IMR-90 (cell line): ENCODE measurements around the gene JAKMIP3. TPM values are rescaled to one million over a fixed set of nuclear protein-coding genes. Genes with fewer than 3 reads are reported as not detected.

ENCODE experiments used
- ATAC-seq: fragments of 200-7000 bp; cut with Tn5 transposase; 2 replicates; pipeline ENCODE4 v1.9.1; 2020; ENCODE audit warnings: low read depth, mild to moderate bottlenecking, moderate library complexity
- BruUV-seq: library from RNA; stranded (reverse); fragments of 400-500 nt; replicated peaks from 2 replicates; lab custom pipeline; 2021; lab: Mats Ljungman, UMichigan
- CTCF ChIA-PET: fragments of 300-600 bp; formaldehyde crosslinking; extraction: SDS; loops from one replicate; lab custom pipeline; 2021; ENCODE audit warnings: antibody characterized with exemption; lab: Yijun Ruan, JAX
- POLR2A ChIA-PET: fragments of 300-600 bp; sonication (Branson Sonifier 250); formaldehyde crosslinking; loops from one replicate; lab custom pipeline; 2022; ENCODE audit warnings: antibody characterized with exemption; ENCODE audit not compliant: unreplicated experiment; lab: Charles Lee
- DNase-seq: peaks from one replicate; pipeline ENCODE4 v3.0.0; 2013
- H2AFZ ChIP-seq: replicated peaks from 2 replicates; pipeline ENCODE3; 2013; ENCODE audit warnings: low read length, mild to moderate bottlenecking; ENCODE audit not compliant: poor library complexity
- H2AK5ac ChIP-seq: 2 replicates; pipeline ENCODE4 v1.6.1; 2013; ENCODE audit warnings: low read depth, low read length, inconsistent platforms
- H2AK9ac ChIP-seq: replicated peaks from 2 replicates; pipeline ENCODE3; 2013; ENCODE audit warnings: mild to moderate bottlenecking, low read depth, low read length, moderate library complexity; ENCODE audit not compliant: poor library complexity
- H2BK120ac ChIP-seq: 2 replicates; pipeline ENCODE4 v1.6.1; 2013; ENCODE audit warnings: low read depth, low read length, inconsistent platforms
- H2BK15ac ChIP-seq: 3 replicates; pipeline ENCODE4 v1.6.1; 2013; ENCODE audit warnings: low read depth, low read length, inconsistent platforms
- H2BK20ac ChIP-seq: 2 replicates; pipeline ENCODE4 v1.6.1; 2013; ENCODE audit warnings: low read depth, mild to moderate bottlenecking, inconsistent platforms, low read length, moderate library complexity
- H2BK5ac ChIP-seq: 2 replicates; pipeline ENCODE4 v1.6.1; 2013; ENCODE audit warnings: mild to moderate bottlenecking, low read depth, low read length, inconsistent platforms; ENCODE audit not compliant: poor library complexity, severe bottlenecking
- H3K14ac ChIP-seq: replicated peaks from 2 replicates; pipeline ENCODE4 v1.6.1; 2013; ENCODE audit warnings: low read depth, low read length, inconsistent platforms
- H3K18ac ChIP-seq: 2 replicates; pipeline ENCODE4 v1.6.1; 2013; ENCODE audit warnings: low read depth, low read length, control low read depth
- H3K23ac ChIP-seq: 2 replicates; pipeline ENCODE4 v1.6.1; 2013; ENCODE audit warnings: low read depth, low read length, inconsistent platforms
- H3K27ac ChIP-seq: 2 replicates; pipeline ENCODE4 v1.5.1; 2013; ENCODE audit warnings: mild to moderate bottlenecking, control low read depth, low read length; ENCODE audit not compliant: insufficient read depth
- H3K27me3 ChIP-seq: 2 replicates; pipeline ENCODE4 v1.6.1; 2013; ENCODE audit warnings: low read length; ENCODE audit not compliant: control insufficient read depth, insufficient read depth
- H3K36me3 ChIP-seq: 2 replicates; pipeline ENCODE4 v1.6.1; 2013; ENCODE audit warnings: low read length, mixed read lengths; ENCODE audit not compliant: control insufficient read depth, insufficient read depth
- H3K4ac ChIP-seq: 2 replicates; pipeline ENCODE4 v1.6.1; 2013; ENCODE audit warnings: low read depth, low read length, inconsistent platforms
- H3K4me1 ChIP-seq: 2 replicates; pipeline ENCODE4 v1.6.1; 2013; ENCODE audit warnings: low read length, mixed read lengths; ENCODE audit not compliant: control insufficient read depth, insufficient read depth
- H3K4me2 ChIP-seq: 2 replicates; pipeline ENCODE4 v1.6.1; 2013; ENCODE audit warnings: low read depth, mild to moderate bottlenecking, control low read depth, low read length, moderate library complexity
- H3K4me3 ChIP-seq: 2 replicates; pipeline ENCODE4 v1.5.1; 2013; ENCODE audit warnings: low read depth, mild to moderate bottlenecking, control low read depth, low read length, moderate library complexity; ENCODE audit not compliant: insufficient read depth
- H3K56ac ChIP-seq: 2 replicates; pipeline ENCODE4 v1.6.1; 2013; ENCODE audit warnings: low read length, inconsistent platforms; ENCODE audit not compliant: insufficient read depth; ENCODE audit errors: extremely low read depth
- H3K79me1 ChIP-seq, 2 experiments: 2 replicates each; pipeline ENCODE4 v1.6.1; 2013; ENCODE audit warnings: low read length in 2 of 2, inconsistent platforms in 1 of 2, low read depth in 1 of 2
- H3K9ac ChIP-seq: 2 replicates; pipeline ENCODE4 v1.6.1; 2013; ENCODE audit warnings: low read depth, low read length, control low read depth
- H3K9me1 ChIP-seq: 2 replicates; pipeline ENCODE4 v1.6.1; 2013; ENCODE audit warnings: low read length, inconsistent platforms; ENCODE audit not compliant: insufficient read depth
- H3K9me3 ChIP-seq: 2 replicates; pipeline ENCODE4 v1.6.1; 2013; ENCODE audit warnings: low read length; ENCODE audit not compliant: control insufficient read depth, insufficient read depth
- H4K20me1 ChIP-seq: 2 replicates; pipeline ENCODE4 v1.6.1; 2013; ENCODE audit warnings: low read length, inconsistent platforms; ENCODE audit not compliant: insufficient read depth
- H4K5ac ChIP-seq: 2 replicates; pipeline ENCODE4 v1.6.1; 2013; ENCODE audit warnings: mild to moderate bottlenecking, low read depth, low read length, control low read depth
- H4K8ac ChIP-seq, 2 experiments: 2 replicates each; pipeline ENCODE4 v1.6.1; 2013; ENCODE audit warnings: low read depth in 2 of 2, low read length in 2 of 2, control low read depth in 1 of 2, inconsistent platforms in 1 of 2
- H4K91ac ChIP-seq: 2 replicates; pipeline ENCODE4 v1.6.1; 2013; ENCODE audit warnings: low read depth, low read length, inconsistent platforms; ENCODE audit not compliant: insufficient read depth
- CHD1 ChIP-seq: IDR thresholded peaks from 2 replicates; pipeline ENCODE4 v1.6.1; 2012; ENCODE audit warnings: low read depth, low read length, improper control_type of control experiment
- CTCF ChIP-seq: conservative IDR thresholded peaks from 2 replicates; pipeline ENCODE4 v1.5.1; 2012; ENCODE audit warnings: mild to moderate bottlenecking, low read depth, low read length, improper control_type of control experiment
- FOS ChIP-seq: fragments of 150-350 bp; IDR thresholded peaks from 2 replicates; pipeline ENCODE4 v1.6.1; 2016; ENCODE audit warnings: low read depth, low read length
- MAZ ChIP-seq: IDR thresholded peaks from 2 replicates; pipeline ENCODE4 v1.6.1; 2012; ENCODE audit warnings: low read depth, mild to moderate bottlenecking, low read length, improper control_type of control experiment, moderate library complexity, borderline replicate concordance
- MXI1 ChIP-seq: IDR thresholded peaks from 2 replicates; pipeline ENCODE4 v1.6.1; 2012; ENCODE audit warnings: low read depth, mild to moderate bottlenecking, low read length, moderate library complexity, borderline replicate concordance
- NFE2L2 ChIP-seq: fragments of 150-350 bp; IDR thresholded peaks from 2 replicates; pipeline ENCODE4 v1.6.1; 2016; ENCODE audit warnings: low read depth, mild to moderate bottlenecking, low read length
- POLR2A ChIP-seq: IDR thresholded peaks from 2 replicates; pipeline ENCODE4 v1.6.1; 2012; ENCODE audit warnings: mild to moderate bottlenecking, low read depth, low read length
- RFX5 ChIP-seq: IDR thresholded peaks from 2 replicates; pipeline ENCODE4 v1.8.0; 2012; ENCODE audit warnings: low read depth, mild to moderate bottlenecking, low read length, moderate library complexity
- USF2 ChIP-seq: fragments of 150-350 bp; IDR thresholded peaks from 2 replicates; pipeline ENCODE4 v1.6.1; 2017; ENCODE audit warnings: mild to moderate bottlenecking, antibody characterized with exemption, low read length, low read depth
- WGBS, 2 experiments: methylation state at CpG; one replicate each; pipeline versions ENCODE4 v1.1.5 to v1.1.7; 2013; ENCODE audit warnings: missing lambda C conversion rate in 2 of 2; ENCODE audit not compliant: insufficient read length in 1 of 2; ENCODE audit errors: extremely low coverage in 2 of 2; 5-methylcytosine and 5-hydroxymethylcytosine counted together
- dilution Hi-C: fragments of 300-500 bp; cut with HindIII; formaldehyde crosslinking; loops from one replicate; pipeline ENCODE4 v1.14.3; 2018; ENCODE audit warnings: low sequenced_read_pairs; ENCODE audit not compliant: unreplicated experiment
- in situ Hi-C: fragments of 300-500 bp; cut with MboI; formaldehyde crosslinking; loops from 3 replicates; pipeline ENCODE4 v1.14.3; 2019; ENCODE audit warnings: low sequenced_read_pairs, inconsistent platforms, mixed read lengths
- intact Hi-C: fragments of 100-400 bp; cut with micrococcal nuclease; formaldehyde crosslinking; loops from 2 replicates; pipeline ENCODE4 v1.10.0; 2022
- polyA plus RNA-seq, 3 experiments: library from polyadenylated mRNA; depleted of rRNA; stranded (reverse); fragments of >200 nt; gene quantifications; 2 replicates each; pipeline ENCODE4 v1.2.3, GENCODE V29; 2012; ENCODE audit warnings: low replicate concordance in 1 of 3
- total RNA-seq: library from RNA; depleted of rRNA; stranded (reverse); fragments of >200 nt; gene quantifications from 2 replicates; pipeline ENCODE4 v1.2.3, GENCODE V29; 2012
- TF ChIP-seq, protein P1 (sequence below): fragments of 150-350 bp; IDR thresholded peaks from 2 replicates; pipeline ENCODE4 v1.6.1; 2016; ENCODE audit warnings: low read depth, mild to moderate bottlenecking, low read length, moderate library complexity, borderline replicate concordance

JAKMIP3 gene
- total and polyA plus RNA-seq, 2 of the 4 experiments (the other 2 are of a cell fraction) = under 0.01 to 0.22 TPM

DNA sequence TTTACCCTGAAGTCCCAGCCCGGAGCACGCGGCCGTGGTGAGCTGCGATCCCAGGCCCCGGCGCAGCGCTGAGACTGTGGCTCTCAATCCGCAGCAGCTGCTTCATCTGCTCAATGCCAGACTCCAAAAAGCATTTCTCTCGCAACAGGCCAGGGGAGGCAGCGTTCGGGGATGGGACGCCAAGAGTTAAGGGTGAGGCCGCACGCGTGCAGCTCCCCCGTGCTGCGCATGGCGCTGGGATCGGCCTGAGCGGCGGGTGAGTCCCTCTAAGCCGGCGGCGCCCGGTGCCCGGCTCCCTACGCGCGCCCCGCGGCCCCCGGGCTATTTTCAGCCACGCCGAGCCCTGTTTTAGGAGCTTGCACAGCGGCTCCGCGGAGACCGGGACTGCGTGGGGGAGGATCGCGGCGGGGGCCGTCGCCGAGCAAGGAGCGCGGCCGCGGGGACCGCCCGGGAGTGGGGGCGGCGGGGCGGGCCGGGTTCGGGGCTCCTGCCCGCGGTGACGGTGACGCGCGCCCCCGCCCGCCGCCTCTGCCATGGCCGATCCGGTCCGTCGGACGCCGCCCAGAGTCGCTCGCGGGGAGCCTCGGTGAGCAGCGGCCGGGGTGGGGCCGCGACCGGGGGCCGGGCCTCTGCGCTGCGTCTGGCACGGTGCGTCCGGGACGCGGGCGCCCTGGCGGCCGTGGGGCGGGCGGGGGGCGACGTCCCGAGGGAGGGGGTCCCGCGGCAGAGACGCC, 29.4 kb upstream of the JAKMIP3 start:
- DNase-seq (no peak), ATAC-seq (peak; percentile 75)
- Histone ChIP-seq H2AFZ (peak overlapping the region; percentile 1), H2AK5ac (no peak overlapping the region), H3K4me2 (peak overlapping the region; percentile 17; the same call in 1 of the 2 replicates), H3K23ac (no peak overlapping the region), H2BK5ac (no peak overlapping the region), H3K4me1 (no peaks in the 10 kb centered on the region), H2BK120ac (no peak overlapping the region), H2BK15ac (no peak overlapping the region), H2BK20ac (no peak overlapping the region), H3K27me3 (peaks cover 70% of the 10 kb centered on the region), H3K9me1 (no peaks in the 10 kb centered on the region), H3K14ac (no peak overlapping the region), H3K4ac (no peak overlapping the region), H4K5ac (no peak overlapping the region), H3K27ac (no peak overlapping the region), H3K18ac (no peak overlapping the region), H3K36me3 (no peaks in the 10 kb centered on the region), H3K9ac (no peak overlapping the region), H3K9me3 (peaks cover 4% of the 10 kb centered on the region; the same call in 1 of the 2 replicates), H4K20me1 (no peaks in the 10 kb centered on the region), H3K56ac (no peak overlapping the region), H4K8ac (no peak overlapping the region), H3K4me3 (peak overlapping the region; percentile 6; the same call in 1 of the 2 replicates), H2AK9ac (peak overlapping the region; percentile 55), H3K79me1 (no peaks in the 10 kb centered on the region), H4K91ac (no peak overlapping the region)
- ChIA-PET POLR2A (no interaction called here), CTCF (no interaction called here)
- TF ChIP-seq USF2 (no peak), RFX5 (no peak), MXI1 (no peak), POLR2A (no peak), MAZ (no peak), CTCF (no peak), FOS (no peak), CHD1 (no peak), NFE2L2 (no peak)
- TF ChIP-seq, protein P1, sequence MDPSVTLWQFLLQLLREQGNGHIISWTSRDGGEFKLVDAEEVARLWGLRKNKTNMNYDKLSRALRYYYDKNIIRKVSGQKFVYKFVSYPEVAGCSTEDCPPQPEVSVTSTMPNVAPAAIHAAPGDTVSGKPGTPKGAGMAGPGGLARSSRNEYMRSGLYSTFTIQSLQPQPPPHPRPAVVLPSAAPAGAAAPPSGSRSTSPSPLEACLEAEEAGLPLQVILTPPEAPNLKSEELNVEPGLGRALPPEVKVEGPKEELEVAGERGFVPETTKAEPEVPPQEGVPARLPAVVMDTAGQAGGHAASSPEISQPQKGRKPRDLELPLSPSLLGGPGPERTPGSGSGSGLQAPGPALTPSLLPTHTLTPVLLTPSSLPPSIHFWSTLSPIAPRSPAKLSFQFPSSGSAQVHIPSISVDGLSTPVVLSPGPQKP = no peak
- 5% methylated on average over 17 of the region's 100 CpGs; no CpG with 5 or more reads in 1 of the 2 experiments for whole genome bisulfite sequencing, 2 experiments
- dilution Hi-C loops = no loop called here
- intact Hi-C loops = no loop called here
- no TSS peak for BruUV-seq
- in situ Hi-C loops = no loop called here
